GM10266 (cell line): ENCODE measurements around the gene NRN1.
A peak's percentile ranks its signal among the peaks of the same experiment; 100 is the strongest.

Source experiments
- DNase-seq: peaks from one replicate; pipeline ENCODE4 v3.0.0; 2012; ENCODE audit errors: extremely low spot score
- CTCF ChIP-seq: IDR thresholded peaks from 2 replicates; pipeline ENCODE4 v1.5.1; 2012; ENCODE audit warnings: mild to moderate bottlenecking, low read depth; ENCODE audit not compliant: control insufficient read depth, insufficient read depth; ENCODE audit errors: missing control alignments

NRN1 gene

GRCh38 chr6:6001443-6001842 is 5.3 kb downstream of the NRN1 start:
- no peak for TF ChIP-seq CTCF
- peak; percentile 23 for DNase-seq

GRCh38 chr6:5999688-6000608 is 6.8 kb downstream of the NRN1 start:
- DNase-seq: no peak
- TF ChIP-seq CTCF: no peak

GRCh38 chr6:5998711-5999687 is 7.7 kb downstream of the NRN1 start:
- TF ChIP-seq CTCF: no peak
- DNase-seq: peak; percentile 29

GRCh38 chr6:5998236-5998635 is 8.5 kb downstream of the NRN1 start:
- TF ChIP-seq CTCF: no peak
- DNase-seq: no peak

GRCh38 chr6:5997420-5997987 is 9.2 kb downstream of the NRN1 start:
- no peak for TF ChIP-seq CTCF
- DNase-seq: peak; percentile 39

- peak; percentile 26 for DNase-seq
- no peak for TF ChIP-seq CTCF
Measured at GRCh38 chr6:5996714-5997419, 9.9 kb downstream of the NRN1 start.
